ENCODE data around the gene GRHL1. TPM values are rescaled to one million over a fixed set of nuclear protein-coding genes. Genes with fewer than 3 reads are reported as not detected.

GRHL1 gene
- total RNA-seq, 6 experiments from 2014 or later = 3.5 to 11.2 (median 6.2) TPM

GRCh38 chr2:10016001-10016801, 64.7 kb downstream of the GRHL1 start:
- Histone ChIP-seq H3K27ac (peak overlapping the region; percentile 50 to 85 (median 82)), H3K36me3 (no peaks in the 10 kb centered on the region), H3K27me3 (no peaks in the 10 kb centered on the region), H3K4me1 (peaks cover 0 to 38% (median 18%) of the 10 kb centered on the region in 4 donors), H3K4me3 (no peak overlapping the region), H3K9me3 (no peaks in the 10 kb centered on the region)
- DNase-seq = peak in 1 of 3 donors; percentile 56
- 80% methylated on average over 21 of the region's 35 CpGs for WGBS (ENCODE audit: insufficient coverage, low coverage, low lambda C conversion rate, missing lambda C conversion rate)
- TF ChIP-seq CTCF (IDR thresholded peaks at IDR 0.05) = no peak
- TF ChIP-seq POLR2A (IDR thresholded peaks at IDR 0.05) = no peak
- intact Hi-C loops (cut with DNase I) = no loop called here
- no peak for ATAC-seq

GRCh38 chr2:10016802-10017258, 65.3 kb downstream of the GRHL1 start:
- WGBS (ENCODE audit: insufficient coverage, low coverage, low lambda C conversion rate, missing lambda C conversion rate) = 62% methylated on average over 8 of the region's 8 CpGs
- no peaks in the 10 kb centered on the region for H3K27me3 ChIP-seq
- peak; percentile 82 to 86 (median 84) for DNase-seq
- H3K4me3 ChIP-seq = no peak overlapping the region
- peak; percentile 57 for TF ChIP-seq POLR2A (IDR thresholded peaks at IDR 0.05)
- no peak for TF ChIP-seq CTCF (IDR thresholded peaks at IDR 0.05)
- peak overlapping the region; percentile 63 to 85 (median 82) for H3K27ac ChIP-seq
- no peaks in the 10 kb centered on the region for H3K9me3 ChIP-seq
- intact Hi-C loops (cut with DNase I) = no loop called here
- ATAC-seq = peak; percentile 77 to 80 (median 78)
- peaks cover 0 to 38% (median 18%) of the 10 kb centered on the region in 4 donors for H3K4me1 ChIP-seq
- H3K36me3 ChIP-seq = no peaks in the 10 kb centered on the region

- no peaks in the 10 kb centered on the region for H3K36me3 ChIP-seq
- ATAC-seq (peak; percentile 64 to 75 (median 69)), DNase-seq (peak in 2 of 3 donors; percentile 55 to 68)
- intact Hi-C loops (cut with DNase I) = no loop called here
- TF ChIP-seq POLR2A (IDR thresholded peaks at IDR 0.05) = no peak
- TF ChIP-seq CTCF (IDR thresholded peaks at IDR 0.05) = no peak
- no peaks in the 10 kb centered on the region for H3K27me3 ChIP-seq
- H3K9me3 ChIP-seq = no peaks in the 10 kb centered on the region
- peak overlapping the region; percentile 63 to 85 (median 82) for H3K27ac ChIP-seq
- 59% methylated on average over 4 of the region's 5 CpGs for WGBS (ENCODE audit: insufficient coverage, low coverage, low lambda C conversion rate, missing lambda C conversion rate)
- peaks cover 0 to 38% (median 18%) of the 10 kb centered on the region in 4 donors for H3K4me1 ChIP-seq
- H3K4me3 ChIP-seq = no peak overlapping the region
These were observed 65.9 kb downstream of the GRHL1 start for GRCh38 chr2:10017313-10017941.

- ATAC-seq = peak; percentile 69 to 80 (median 76)
- WGBS (ENCODE audit: insufficient coverage, low coverage, low lambda C conversion rate, missing lambda C conversion rate) = 17% methylated on average over 5 of the region's 8 CpGs
These were observed 67.7 kb downstream of the GRHL1 start for GRCh38 chr2:10019174-10019573.

More at GRCh38 chr2:10019174-10019573, 67.7 kb downstream of the GRHL1 start:
- Histone ChIP-seq H3K27me3 (no peaks in the 10 kb centered on the region), H3K4me3 (no peak overlapping the region), H3K9me3 (no peaks in the 10 kb centered on the region), H3K36me3 (no peaks in the 10 kb centered on the region), H3K27ac (peak overlapping the region; percentile 48 to 85 (median 82)), H3K4me1 (peaks cover 0 to 38% (median 18%) of the 10 kb centered on the region in 4 donors)
- no peak for TF ChIP-seq CTCF (IDR thresholded peaks at IDR 0.05)
- peak; percentile 29 for TF ChIP-seq POLR2A (IDR thresholded peaks at IDR 0.05)
- peak; percentile 82 to 89 (median 88) for DNase-seq
- intact Hi-C loops (cut with DNase I) = no loop called here
